ENCODE results near the gene ECSCR.
"Not testable (repeated sequence)": the region's sequence is repeated elsewhere in the genome, so short reads cannot be mapped to it uniquely, and the experiment has no call there.

Gene ECSCR

DNA sequence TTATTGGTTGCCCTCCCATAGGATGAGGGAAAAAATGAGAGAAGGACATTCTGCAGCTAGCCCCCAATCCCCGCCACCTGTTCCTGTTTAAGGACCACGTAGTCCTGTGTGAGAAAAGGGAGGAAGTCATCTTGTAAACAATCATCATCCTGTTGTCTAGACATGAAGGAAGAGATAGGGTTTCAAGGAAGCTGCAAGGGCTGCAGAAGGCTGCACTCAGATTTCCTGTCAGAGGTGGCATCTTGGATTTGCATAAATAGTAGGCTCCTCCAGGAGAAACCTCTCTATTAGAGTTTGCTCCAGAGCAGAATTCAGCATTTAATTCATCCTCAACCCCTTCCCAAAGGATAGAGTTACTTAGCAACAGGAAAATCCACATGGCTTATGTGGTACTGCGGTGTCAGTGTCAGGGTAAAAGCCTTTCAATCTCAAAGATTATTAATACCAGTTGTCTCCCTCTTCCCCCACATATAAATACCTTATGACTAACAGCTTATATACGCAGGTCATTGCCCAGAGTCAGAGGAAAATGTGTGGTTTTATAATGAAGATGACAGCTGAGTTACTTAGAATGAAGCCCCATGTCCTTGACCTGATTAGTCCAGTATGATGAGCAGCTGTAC lies 18.6 kb downstream of the ECSCR start:
- DNase-seq, result no peak

DNA sequence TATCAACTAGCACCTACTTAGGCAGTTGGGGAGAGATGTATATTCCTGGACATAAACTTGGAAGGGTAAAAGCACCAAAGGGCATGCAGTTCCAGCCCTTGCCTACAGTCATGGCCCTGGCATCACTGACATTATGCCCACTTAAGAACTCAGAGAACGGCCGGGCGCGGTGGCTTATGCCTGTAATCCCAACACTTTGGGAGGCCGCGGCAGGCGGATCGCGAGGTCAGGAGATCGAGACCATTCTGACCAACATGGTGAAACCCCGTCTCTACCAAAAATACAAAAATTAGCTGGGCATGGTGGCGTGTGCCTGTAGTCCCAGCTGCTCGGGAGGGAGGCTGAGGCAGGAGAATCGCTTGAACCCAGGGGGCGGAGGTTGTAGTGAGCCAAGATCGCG lies 22.1 kb downstream of the ECSCR start:
- not testable (repeated sequence) for DNase-seq

DNA sequence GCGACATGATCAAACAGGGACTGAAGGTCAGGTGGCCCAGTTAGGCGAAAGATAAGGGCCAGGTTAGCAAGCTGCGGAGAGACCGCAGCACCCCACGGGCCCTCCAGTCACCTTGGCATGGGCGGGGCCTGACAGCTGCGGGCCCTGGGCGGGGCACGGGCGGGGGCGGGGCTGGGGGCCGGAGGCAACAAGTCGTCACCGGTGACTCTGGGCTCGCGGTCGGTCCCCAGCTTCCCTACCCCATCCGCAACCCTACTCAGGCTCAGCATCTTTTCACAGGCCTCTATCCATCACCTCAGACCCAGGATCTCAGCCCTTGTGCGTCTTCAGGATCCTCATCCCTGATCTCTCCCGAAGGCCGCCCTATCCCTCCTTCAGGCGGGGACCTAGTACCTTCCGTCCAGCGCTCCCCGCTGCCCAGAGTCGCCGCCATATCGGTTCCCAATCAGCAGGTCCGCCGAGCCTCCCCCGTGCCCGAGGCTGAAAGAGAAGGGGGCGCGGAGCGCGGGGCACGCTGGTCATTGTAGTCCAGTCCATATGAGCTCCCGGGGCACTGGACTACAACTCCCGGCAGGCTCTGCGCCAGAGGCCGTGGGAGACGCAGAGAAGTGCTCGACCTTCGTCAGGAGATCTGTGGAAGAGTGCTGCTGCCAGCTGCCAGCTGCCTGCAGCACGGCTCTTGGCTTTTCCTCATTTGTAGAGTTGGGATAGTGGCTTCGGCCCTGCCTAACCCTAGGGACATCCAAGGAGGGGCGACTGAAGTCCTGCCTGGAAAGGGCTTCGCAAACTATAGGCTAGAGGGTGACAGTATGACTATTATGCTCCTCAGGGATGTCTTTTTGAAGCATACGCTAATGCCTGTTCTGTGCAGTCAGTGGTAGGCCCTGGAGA lies 23.3 kb downstream of the ECSCR start, which contains the start of gene DNAJC18:
Gene DNAJC18 (minus strand): TSS at position 513 of the 891 bp plus-strand sequence. CDS start 80 bp downstream, at position 433.
- DNase-seq, result peak; percentile 93

DNA sequence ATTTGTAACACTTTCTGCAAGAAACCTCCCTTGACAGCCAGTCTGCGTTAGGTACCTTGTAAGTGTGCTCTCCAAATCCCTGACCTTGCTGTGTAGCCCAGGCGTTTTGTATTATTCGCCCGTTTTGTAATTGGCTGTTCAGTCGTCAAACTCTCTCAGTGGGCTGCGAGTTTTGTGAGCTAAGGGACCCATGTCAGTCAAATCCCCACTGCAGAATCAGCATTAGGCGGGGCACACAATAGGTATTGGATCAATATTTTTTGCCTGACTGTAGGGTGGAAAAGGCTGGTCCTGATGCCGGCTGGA lies 23.9 kb downstream of the ECSCR start:
- DNase-seq, result no peak

DNA sequence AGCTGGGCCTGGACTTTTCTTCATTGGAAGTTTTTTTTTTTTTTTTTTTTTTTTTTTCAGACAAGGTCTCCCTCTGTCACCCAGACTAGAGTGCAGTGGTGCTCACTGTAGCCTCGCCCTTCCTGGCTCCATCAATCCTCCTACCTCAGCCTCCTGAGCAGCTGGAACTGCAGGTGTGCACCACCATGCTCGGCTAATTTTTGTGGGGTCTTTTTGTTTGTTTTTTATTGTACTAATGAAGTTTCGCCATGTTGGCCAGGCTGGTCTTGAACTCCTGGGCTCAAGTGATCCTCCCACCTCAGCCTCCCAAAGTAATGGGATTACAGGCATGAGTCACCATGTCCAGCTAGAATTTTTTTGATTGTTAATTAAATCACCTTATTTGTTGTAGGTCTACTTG lies 26.9 kb downstream of the ECSCR start:
- no peak for DNase-seq

DNA sequence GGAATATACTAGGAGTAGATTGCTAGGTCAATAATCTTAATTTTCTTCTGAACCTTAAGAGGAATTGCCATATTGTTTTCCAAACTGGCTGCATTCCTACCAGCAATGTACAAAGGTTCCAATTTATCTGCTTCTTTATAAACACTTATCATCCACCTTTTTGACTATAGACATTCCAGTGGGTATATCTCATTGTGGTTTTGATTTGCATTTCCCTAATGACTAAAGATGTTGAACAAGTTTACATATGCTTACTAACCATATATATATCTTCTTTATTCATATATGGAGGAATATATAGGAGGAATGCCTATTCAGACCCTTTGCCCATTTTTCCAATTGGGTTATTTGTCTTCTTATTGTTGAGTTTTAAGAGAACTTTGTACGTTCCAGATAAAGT lies 30.8 kb downstream of the ECSCR start:
- DNase-seq, result no peak

DNA sequence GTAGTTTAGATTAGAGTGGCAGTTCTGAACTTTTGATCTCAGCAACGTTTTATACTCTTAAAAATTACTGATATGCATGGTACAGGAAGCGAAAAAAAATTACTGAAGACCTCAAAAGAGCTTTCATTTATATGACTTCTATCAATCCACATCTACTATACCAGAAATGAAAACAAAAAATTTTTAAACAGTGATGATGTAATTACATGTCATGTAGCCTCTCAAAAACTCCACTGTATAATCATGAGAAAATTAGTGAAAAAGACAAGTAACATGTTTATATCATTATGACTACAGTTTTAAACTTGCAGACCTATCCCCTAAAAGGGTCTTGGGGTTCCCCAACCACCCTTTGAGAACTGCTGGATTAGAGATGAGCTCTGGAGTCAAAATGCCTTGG lies 32.5 kb downstream of the ECSCR start:
- DNase-seq, result no peak

DNA sequence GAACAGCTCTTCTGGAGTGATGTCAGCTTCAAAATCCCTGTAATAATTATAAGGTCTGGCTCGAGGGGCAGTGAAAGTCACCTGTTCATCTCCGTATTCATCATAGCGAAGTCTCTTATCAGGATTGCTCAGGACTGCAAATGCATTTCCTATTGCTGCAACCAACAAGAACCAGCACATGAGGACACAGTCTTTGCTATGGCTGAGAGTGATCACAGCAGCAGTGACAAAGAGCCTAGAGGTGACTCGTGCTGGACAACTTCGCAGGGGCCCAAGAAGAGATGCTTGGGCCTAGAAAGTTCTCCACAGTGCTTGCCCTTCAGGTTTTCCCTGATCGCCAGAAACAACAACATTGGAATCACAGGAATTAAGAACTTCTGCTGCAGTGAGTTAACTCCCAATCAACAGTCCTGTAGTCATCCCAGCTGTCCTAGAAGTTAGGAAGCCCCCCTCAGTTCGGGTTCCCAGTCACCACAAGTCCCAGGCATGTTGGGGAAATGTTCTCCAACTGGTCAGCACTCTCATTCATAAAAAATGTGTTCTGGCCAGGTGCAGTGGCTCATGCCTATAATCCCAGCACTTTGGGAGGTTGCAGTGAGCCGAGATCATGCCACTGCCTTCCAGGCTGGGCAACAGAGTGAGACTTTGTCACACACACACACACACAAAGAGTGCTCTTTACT lies 36.2 kb downstream of the ECSCR start:
- no peak for DNase-seq

DNA sequence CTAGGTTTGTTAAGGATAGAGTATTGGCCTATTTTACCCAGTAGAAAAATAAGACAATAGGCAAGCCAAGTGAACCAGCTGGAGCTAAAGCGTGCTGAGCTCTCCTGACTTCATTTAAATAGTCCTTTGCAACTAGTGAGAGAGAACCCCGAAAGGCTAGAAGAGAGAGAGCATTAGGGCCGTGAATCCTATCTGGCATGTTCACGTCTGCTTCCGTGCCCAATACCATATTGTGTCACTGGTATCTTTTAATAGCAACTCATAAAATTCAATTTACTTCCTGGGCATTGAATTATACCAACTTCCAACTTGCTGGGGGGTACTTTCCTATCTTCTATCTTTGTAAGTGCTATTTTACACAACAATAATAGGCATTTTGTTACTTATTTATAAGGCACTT lies 37.0 kb downstream of the ECSCR start:
- DNase-seq, result no peak

DNA sequence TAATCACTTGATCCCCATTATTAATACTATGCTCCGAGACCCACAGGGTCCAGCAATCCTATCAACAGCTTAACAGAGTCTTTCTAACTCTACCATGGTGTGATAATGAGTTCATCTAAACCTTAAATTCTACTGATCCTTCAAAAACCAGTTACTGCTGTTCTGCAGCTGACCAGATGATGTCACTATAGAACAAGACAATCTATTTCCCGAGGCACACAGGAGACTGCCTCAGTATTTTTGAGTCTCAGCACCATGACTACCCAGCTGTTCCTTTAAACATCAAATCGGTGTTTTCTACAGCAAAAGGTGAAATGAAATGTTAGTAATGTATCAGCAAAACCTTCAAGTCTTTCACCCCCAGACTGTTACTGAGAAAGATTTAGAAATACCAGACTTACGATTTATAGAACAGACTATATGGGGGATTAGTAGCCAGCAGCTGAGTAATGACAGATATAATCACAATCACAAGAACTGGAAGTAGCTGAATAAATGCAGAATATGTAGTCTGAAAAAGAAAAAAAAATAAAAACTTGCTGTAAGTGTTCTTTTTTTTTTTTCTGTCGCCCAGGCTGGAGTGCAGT lies 40.1 kb downstream of the ECSCR start:
- DNase-seq, result no peak

DNA sequence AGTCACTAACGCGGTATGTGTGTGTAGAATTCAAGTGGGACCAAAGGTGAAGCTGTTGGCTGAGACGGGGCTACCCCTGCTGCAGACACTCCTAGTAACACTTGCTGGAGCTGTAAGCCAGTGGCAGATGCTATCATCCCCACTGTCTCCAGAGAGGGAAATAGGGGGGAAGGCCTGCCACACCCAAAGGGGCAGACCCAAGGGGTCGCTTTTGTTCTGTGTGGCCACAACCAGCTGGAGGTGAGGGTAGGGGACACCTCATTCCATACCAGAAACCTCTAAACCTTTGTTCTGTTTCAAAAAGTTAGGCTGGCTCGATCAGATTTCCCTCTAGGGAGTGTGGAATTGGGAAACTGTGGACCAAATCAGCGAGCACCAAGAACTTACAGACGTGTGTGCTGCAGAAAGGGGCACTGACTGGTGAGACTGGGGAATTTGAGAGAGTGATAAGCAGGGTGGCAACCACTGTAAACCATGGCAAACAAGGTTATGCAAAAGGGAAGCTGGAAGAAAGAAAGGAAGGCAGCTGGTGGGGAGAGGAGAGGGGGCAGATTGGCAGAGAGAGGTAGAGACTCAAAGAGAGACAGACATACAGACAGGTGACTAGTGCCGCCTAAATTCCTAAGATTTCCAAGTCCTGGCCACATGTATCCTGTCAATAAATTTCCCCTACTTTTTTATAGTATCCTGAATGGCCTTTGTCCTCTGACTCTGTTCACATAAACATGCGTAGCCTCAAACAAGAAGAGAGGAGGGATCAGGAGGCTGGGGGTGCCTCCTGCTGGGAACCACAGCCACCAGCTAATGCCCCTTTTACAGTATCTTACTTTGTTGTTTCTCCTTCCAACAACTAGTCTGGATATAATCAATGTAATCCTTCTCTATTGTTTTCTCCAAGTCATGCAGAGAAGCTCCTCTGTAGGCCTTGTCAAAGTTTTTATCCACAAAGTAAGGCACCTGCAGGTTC lies 43.0 kb downstream of the ECSCR start:
- no peak for DNase-seq

DNA sequence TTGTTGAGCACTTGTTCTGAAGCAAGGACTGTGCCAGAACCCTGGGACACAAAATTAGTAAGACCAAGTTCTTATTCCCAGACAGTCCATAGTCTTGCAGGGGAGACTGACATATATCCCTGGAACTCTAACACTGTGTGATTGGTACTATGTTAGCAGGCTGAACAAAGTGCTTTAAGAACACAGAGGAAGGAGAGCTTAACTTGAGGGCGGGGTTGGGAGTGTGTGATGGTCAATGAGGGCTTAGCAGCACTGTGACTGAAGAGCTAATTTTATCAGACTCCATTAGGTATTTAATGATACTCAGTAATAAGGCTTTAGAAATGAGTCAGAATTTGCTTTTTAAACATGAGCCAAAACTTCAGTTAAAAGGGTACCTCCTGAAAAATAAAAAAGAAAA lies 43.8 kb downstream of the ECSCR start:
- no peak for DNase-seq

DNA sequence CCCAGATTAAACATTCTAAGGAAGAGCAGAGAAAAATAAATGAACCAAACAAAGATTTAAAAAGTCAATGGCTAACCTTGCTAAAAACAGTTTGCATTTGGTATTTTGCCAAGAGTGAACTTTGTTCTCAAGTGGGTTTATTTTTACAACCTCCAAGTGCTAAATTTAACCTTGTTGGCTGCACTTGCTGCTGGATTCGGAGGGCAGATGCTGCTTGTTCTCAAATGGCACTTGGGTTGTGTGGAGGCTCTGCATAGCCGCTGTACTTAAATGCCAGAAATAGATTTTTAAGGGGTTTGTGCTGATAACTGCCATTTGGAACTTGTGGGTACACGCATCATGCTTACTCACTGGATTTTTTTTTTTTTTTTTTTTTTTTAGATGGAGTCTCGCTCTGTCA lies 45.3 kb downstream of the ECSCR start:
- DNase-seq, result no peak

DNA sequence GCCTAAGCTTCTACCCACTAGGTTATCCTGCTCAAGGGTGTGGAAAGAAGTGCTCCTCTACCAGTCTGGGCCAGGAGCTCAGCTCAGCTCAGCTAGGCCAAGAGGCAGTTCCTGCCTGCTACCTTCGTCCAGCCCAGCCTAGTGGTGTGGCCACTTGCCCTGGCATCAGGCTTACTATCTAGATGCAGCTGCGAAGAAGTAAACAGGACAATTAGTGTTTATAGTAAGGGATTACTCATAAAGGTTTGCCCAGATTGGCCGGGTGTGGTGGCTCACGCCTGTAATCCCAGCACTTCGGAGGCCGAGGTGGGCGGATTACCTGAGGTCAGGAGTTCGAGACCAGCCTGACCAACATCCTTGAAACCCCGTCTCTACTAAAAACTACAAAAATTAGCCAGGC lies 45.9 kb downstream of the ECSCR start:
- DNase-seq, result no peak

DNA sequence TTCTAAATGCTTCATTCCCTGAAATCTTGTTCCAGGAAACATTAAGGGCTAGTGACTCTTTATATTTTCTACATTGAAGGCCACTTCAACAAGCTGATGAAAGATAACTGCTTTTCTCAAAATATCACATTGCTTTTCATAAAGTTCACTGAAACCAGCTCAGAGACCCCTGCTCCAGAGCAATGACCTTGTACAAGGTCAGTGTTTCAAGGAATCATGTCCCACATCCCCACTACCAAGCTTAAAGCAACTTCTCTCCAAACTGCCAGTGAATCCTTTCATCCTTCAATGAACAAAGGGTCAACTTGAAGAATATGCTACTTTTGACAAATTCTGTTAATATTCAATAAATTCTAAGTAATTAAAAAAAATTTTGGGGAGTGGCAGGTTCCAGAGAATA lies 46.7 kb downstream of the ECSCR start:
- no peak for DNase-seq

DNA sequence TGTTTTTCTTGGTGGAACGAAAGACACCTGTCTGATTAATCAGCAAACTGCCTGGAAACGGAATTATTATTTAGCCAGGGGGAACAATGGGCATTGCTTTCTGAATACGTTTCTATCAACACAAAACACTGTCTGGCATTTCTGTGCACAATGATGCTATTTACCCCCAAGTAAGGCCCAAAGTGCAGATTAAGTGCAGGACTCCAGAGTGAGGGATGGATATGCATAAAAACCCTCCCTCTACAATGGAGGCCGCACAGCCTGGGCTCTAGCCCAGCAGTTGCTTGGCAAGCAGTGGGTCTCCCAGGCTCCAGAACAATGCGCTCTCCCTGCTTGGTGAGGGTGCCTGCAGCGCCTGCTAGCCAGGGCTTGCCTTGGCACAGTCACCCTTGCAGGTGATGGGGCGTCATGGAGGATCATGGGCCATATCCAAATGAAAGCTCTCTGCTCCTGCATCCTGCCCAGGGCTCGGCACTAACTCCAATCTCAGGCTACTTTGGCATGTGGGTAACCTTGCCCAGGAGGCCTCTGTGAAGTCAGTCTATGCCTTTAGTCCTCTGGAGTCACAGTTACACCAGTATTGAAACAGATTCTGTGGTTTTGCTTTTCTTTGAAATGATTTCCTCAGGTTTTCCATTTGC lies 47.2 kb downstream of the ECSCR start:
- peak; percentile 66 for DNase-seq

DNA sequence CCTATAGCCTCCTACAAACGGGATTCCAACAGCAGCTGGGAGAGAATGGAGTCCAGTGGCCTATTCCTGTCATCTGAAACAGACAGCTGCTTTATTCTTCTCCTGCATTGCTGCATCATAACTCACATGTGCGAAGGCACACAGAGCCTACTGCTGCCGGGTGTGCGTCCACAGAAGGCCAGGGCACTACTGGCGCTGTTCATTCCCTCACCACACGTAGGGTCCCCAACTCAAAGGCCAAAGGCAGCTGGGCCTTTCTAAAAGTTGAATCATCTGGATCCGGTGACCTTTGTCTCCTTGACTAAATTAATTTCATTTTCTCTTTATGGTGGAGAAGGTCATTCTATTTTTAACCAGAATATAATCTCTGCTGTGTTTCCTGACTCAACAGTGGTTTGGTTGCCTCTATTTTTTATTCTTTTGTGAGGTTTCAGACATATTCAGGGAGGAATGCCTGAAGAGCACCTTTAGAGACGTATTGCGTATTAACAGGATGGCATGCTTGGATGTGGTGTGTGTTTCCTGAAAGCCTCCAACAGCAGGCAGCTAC lies 47.9 kb downstream of the ECSCR start:
- no peak for DNase-seq

DNA sequence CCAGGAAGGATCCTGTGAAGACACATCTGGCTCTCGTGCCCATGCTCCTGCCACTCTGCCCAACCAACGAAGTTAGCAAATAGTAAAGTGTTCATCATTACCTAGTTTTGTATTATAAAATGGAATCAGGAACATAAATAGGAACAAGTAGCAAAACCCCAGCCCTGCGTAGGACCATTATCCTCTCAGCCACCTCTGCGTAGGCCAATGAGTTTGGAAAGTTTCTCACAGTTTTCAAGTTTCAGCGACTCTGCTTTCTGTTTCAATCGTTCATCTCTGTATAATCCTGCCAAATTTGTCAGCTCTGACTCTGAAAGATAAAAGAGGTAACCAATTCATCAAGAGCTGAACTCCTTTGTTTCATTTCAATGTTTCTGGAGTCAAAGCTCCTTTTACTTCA lies 48.6 kb downstream of the ECSCR start:
- DNase-seq, result no peak

DNA sequence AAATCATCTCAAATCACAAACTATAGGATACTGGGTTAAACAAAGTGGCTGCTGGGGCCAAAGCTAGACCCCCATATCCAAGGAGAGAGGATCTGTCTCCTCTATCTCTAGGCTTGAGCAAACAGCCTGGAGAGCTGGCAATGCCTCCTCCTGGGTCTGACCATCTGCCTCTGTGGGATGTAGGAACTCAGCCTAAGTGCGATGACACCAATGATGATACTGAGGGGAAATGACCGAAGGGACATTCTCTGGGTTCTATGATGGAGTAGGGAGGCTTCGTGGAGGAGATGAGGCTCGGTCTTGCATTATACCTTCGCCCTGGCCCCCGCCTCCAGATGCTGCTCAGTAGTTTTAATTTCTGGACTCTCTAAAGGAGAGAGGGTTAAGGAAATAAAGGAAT lies 49.4 kb downstream of the ECSCR start:
- no peak for DNase-seq

DNA sequence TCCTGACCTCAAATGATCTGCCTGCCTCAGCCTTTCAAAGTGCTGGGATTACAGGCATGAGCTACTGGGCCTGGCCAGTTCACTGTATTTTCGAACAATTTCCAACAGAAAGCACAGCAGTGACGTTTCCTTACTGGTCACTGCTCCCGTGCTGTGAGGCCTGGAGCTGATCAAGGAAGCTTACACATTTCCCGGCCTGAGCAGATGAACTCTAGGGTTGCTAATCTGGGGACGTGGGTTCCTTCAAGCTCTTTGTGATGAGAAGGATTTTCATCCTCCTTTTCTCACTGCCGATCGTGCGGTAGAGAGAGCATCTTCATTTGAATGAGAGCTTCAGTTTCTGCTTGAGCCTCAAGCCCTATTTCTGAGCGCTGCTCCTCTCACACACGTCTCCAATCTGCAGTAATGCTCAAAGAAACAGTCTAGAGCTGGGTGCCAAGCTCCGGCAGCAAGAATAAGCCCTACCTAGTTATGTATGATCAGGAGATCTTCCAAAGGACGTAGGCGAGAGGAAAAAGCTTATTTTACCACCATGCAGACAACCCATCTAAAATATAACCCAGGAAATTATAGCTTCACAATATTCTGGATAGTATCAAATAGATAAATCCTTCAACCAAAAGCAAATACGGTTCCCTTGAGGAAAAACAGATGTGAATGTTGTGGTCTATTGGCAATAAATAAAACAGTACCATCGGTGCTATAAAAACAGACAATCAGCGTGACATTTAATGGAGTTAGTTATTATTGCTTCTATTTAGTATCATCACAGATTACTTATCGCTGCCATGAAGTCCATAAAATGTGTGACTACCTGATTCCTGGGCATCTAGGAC lies 51.3 kb downstream of the ECSCR start:
- DNase-seq, result no peak
